Epithelial cell of esophagus (primary cell): ENCODE data around the gene GLYATL1B.
"Not testable (repeated sequence)": the region's sequence is repeated elsewhere in the genome, so short reads cannot be mapped to it uniquely, and the experiment has no call there.

Experiments
- DNase-seq: peaks from one replicate; pipeline ENCODE4 v3.0.0; 2010; ENCODE audit warnings: low read depth
- H3K4me3 ChIP-seq: 2 replicates; pipeline ENCODE4 v1.5.1; 2011; ENCODE audit warnings: mild to moderate bottlenecking, low read length, control low read depth
- TF ChIP-seq, protein P1 (sequence below): IDR thresholded peaks from 2 replicates; pipeline ENCODE4 v1.5.1; 2011; ENCODE audit warnings: low read depth, mild to moderate bottlenecking, low read length, control low read depth, inconsistent platforms; ENCODE audit not compliant: insufficient read depth; ENCODE audit errors: missing control alignments

The GLYATL1B gene

GRCh38 chr11:59069087-59069486, 17.0 kb upstream of the GLYATL1B start:
- peak; percentile 41 for DNase-seq
- no peak overlapping the region for H3K4me3 ChIP-seq
- TF ChIP-seq, protein P1, sequence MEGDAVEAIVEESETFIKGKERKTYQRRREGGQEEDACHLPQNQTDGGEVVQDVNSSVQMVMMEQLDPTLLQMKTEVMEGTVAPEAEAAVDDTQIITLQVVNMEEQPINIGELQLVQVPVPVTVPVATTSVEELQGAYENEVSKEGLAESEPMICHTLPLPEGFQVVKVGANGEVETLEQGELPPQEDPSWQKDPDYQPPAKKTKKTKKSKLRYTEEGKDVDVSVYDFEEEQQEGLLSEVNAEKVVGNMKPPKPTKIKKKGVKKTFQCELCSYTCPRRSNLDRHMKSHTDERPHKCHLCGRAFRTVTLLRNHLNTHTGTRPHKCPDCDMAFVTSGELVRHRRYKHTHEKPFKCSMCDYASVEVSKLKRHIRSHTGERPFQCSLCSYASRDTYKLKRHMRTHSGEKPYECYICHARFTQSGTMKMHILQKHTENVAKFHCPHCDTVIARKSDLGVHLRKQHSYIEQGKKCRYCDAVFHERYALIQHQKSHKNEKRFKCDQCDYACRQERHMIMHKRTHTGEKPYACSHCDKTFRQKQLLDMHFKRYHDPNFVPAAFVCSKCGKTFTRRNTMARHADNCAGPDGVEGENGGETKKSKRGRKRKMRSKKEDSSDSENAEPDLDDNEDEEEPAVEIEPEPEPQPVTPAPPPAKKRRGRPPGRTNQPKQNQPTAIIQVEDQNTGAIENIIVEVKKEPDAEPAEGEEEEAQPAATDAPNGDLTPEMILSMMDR, result no peak

DNA sequence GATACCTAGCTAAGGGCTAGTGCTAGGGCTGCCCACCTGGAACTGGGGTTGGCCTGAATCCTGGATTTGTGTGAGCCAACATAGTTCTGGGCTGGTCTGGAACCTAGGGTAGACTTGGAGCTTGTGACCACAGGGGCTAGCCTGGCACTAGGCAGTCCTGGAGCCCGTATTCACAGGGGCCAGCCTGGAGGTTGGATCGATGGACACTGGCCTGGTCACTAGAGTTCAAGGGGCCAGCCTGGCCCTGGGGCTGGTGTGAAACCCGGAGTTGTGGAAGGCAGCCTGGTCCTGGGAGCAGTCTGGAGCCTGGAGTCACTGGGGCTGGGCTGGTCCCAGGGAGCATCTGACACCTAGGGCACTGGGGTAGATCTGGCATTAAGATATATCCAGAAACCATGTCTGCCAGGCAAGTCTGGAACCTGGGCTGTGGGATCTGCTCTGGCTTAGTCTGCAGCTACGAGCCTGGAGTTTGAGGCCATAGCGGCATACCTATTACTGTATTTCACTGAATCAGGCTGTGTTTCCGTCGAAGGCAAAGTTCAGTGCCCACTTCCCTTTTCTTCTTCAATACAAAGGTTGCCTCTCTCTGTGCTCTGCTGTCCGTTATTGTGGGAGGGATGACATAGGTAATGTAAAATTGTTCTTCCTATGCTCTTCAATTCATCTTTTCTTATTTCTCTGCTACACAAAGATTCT, 9.1 kb upstream of the GLYATL1B start:
- no peak overlapping the region for H3K4me3 ChIP-seq
- no peak for DNase-seq
- TF ChIP-seq, protein P1, result no peak

GRCh38 chr11:59078435-59078834, 7.7 kb upstream of the GLYATL1B start:
- DNase-seq, result no peak
- H3K4me3 ChIP-seq, result no peak overlapping the region

DNA sequence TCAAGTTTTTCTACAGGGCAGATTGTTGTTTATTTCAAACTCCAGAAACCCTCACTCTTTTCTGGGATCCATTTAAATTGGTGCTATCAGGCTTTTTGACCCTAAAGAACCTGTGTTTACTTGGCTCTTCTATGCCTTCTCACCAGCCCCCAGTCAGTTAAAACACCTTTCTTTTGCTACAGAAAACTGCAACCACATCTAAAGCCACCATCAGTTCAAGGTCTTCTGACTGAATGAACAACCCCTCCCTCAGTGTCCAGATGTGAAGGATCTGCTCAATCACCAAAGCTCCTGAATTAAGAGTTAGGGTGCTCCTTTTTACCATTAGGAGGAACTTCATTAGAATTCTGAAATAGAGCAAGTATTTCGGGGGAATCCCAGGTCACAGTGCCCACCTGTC, 7.0 kb upstream of the GLYATL1B start:
- no peak overlapping the region for H3K4me3 ChIP-seq

More at GRCh38 chr11:59078435-59078834, 7.7 kb upstream of the GLYATL1B start:
- TF ChIP-seq, protein P1, result no peak

DNA sequence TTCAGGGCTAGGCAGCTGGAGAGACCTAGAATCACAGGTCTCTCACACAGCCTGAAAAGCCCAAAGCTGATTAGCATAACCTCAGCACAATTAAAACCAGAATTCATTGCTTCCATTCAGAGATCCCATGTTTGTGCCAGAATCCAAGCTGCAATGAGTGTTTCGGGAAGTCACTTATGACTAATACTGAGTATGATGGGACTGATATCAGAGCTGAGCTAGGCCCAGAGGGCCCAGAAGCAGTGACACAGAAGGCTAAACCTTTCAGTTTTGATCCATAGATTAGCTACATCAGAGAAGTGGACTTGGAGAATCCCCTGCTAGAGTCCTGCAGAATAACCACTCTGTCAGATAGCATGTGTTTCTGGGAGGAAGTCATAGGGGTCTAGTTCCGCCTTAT, 5.7 kb upstream of the GLYATL1B start:
- DNase-seq, H3K4me3 ChIP-seq: not testable (repeated sequence)

More for the DNA sequence above, 7.0 kb upstream of the GLYATL1B start:
- TF ChIP-seq, protein P1, result no peak
- no peak for DNase-seq

DNA sequence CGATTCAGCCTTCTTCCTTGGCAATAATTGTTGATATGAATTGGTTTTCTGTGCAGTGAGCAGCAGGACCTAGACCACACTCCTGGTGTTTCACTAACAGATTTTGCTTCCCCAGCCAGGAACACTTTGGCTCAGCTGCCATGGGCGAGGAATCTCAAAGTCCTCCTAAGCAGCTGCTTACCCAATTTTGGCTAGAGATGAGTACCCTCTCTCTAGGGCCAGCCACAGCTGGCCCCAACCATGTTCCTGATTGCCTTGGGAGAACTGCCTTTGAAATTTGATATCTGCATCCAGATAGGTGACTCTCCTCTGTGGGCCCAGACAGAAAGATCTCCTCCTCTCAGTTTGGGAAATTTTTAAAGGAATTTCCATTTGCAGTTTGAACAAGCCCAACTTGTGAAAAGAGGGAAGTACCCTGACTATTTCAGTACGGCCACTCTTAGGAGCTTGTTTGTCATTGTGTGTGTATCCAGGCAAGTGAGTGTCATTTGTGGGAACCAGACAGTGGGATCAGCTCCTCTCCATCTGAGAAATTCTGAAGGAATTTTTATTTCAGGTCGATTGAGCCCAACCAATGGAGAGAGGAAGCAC, 4.6 kb upstream of the GLYATL1B start:
- not testable (repeated sequence) for DNase-seq, H3K4me3 ChIP-seq

GRCh38 chr11:59088162-59088561, 2.1 kb downstream of the GLYATL1B start:
- H3K4me3 ChIP-seq, result no peak overlapping the region
- TF ChIP-seq, protein P1, result no peak
- DNase-seq, result no peak

DNA sequence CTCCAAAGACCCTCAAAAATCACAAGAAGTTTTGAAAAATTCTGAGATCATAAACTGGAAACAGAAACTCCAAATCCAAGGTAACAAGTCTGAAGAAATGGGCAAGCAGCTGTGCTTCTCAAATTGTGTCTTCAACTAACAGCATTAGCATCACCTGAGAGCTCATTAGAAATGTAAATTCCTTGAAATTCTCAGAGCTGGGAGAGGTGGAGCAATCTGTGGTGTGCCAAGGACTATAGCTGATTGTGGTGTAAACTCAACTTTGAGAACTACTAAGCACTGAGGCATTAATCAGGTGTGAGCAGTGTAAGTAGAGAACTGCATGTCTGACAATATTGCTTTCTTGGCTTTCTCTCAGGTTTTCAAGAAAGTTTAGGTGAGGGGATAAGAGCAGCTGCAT, 7.5 kb downstream of the GLYATL1B start:
- not testable (repeated sequence) for DNase-seq, H3K4me3 ChIP-seq

GRCh38 chr11:59095225-59095624, 9.1 kb downstream of the GLYATL1B start:
- DNase-seq, H3K4me3 ChIP-seq: not testable (repeated sequence)

DNA sequence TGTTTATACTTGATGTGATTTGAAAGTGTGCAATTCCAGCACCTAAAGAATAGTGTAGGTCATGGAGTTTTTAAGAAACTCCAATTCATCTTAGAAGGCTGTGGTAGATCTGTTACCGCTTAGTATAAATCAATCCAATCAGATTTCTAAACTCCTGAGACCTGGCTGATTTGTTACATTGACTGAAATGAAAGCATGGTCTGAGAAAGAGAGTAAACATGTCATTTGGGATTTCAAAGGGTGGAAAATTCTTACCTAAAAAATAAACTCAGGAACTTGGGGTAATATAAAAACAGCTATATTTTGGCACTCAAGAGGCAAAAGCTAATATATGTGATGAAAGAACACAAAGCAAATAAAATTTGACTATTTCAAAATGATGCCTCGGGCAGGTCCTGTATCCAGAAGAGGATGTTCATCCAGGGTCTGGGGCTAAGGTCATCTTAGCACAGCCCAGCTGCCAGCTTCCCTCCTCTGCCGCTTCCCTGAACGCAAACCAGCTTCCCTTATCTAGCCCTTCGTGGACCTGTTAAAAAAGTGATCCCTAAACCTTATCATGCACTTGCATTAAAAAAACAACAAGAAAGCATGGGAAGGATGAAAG, 10.0 kb downstream of the GLYATL1B start:
- not testable (repeated sequence) for H3K4me3 ChIP-seq, DNase-seq
